ENCODE results near the gene PPP1R12B.
"Not testable (repeated sequence)": the region's sequence is repeated elsewhere in the genome, so short reads cannot be mapped to it uniquely, and the experiment has no call there.

PPP1R12B gene

GRCh38 chr1:202638701-202639305, 290.3 kb downstream of the PPP1R12B start:
- DNase-seq: not testable (repeated sequence)

DNA sequence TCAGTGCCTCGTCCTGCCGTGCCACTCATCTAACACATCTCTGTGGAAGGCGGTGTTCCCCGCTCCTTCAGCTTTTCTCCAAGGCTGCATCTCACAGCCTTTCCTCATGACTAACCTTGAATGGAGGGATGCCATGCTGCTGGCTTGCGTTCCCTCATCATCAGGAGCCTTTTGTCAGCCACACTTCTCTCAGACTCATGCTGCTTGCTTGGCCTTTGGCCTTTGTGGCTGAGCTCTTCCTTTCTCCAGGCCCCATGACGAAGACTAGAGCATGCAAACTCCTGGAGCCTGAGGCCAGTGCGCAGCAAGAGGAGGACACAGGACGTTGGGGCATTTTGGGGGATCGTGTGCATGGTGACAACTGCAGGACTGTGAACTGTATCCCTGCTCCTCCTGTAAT, 291.0 kb downstream of the PPP1R12B start:
- DNase-seq: no peak

GRCh38 chr1:202642212-202642611, 293.7 kb downstream of the PPP1R12B start:
- no peak for DNase-seq

All from activated CD4-positive, alpha-beta T cell treated with anti-CD3 and anti-CD28 coated beads for 48 hours (primary cell).